Measurements from ENCODE around the gene ST3GAL6. TPM values are rescaled to one million over a fixed set of nuclear protein-coding genes. Genes with fewer than 3 reads are reported as not detected.

Gene ST3GAL6
- total and polyA plus RNA-seq, 7 donors = 2.4 to 11.8 (median 3.9) TPM

- Histone ChIP-seq H3K36me3 (no peaks in the 10 kb centered on the region), H3K27me3 (no peaks in the 10 kb centered on the region), H3K4me1 (peaks cover 0 to 20% (median 9%) of the 10 kb centered on the region in 4 donors), H3K9me3 (no peaks in the 10 kb centered on the region), H3K27ac (peak overlapping the region; percentile 68 to 72 (median 72)), H3K4me3 (peak overlapping the region; percentile 50 to 77 (median 62))
- DNase-seq = peak; percentile 68
- intact Hi-C loops (cut with DNase I) = no loop called here
- no peak for TF ChIP-seq POLR2A (IDR thresholded peaks at IDR 0.05)
- no peak for TF ChIP-seq EP300 (IDR thresholded peaks at IDR 0.05)
- no peak for TF ChIP-seq POLR2AphosphoS5 (IDR thresholded peaks at IDR 0.05)
- TF ChIP-seq, protein P1, sequence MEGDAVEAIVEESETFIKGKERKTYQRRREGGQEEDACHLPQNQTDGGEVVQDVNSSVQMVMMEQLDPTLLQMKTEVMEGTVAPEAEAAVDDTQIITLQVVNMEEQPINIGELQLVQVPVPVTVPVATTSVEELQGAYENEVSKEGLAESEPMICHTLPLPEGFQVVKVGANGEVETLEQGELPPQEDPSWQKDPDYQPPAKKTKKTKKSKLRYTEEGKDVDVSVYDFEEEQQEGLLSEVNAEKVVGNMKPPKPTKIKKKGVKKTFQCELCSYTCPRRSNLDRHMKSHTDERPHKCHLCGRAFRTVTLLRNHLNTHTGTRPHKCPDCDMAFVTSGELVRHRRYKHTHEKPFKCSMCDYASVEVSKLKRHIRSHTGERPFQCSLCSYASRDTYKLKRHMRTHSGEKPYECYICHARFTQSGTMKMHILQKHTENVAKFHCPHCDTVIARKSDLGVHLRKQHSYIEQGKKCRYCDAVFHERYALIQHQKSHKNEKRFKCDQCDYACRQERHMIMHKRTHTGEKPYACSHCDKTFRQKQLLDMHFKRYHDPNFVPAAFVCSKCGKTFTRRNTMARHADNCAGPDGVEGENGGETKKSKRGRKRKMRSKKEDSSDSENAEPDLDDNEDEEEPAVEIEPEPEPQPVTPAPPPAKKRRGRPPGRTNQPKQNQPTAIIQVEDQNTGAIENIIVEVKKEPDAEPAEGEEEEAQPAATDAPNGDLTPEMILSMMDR (IDR thresholded peaks at IDR 0.05) = no peak
- 0 to 1% methylated on average over 44 of the region's 44 CpGs for WGBS, 2 donors
These were observed 29.9 kb upstream of the ST3GAL6 start for GRCh38 chr3:98733053-98733811.

DNA sequence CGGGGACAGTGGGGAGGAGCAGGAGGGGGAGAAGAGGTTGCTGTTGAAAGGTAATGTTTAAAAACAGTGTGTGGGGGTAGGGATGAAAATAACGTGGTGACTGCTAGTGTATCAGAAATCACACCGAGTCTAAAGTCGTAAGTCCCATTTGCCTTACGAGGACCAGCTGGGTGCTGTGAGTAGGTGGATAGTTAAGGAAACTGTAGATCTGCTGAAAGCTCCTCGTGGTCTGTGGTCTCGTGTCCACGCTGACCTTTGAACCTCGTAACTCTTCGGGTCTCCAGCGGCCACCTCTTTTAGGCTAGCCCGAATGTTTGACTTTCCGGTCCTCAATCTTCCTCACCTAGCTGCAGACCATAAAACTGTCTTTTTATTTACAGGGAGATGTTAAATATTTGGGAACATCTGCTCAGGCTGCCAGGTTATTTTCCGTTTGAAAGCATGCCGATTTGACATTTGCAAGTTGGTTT, 29.3 kb upstream of the ST3GAL6 start:
- peak in 1 of 4 donors; percentile 9 for TF ChIP-seq POLR2AphosphoS5 (IDR thresholded peaks at IDR 0.05)
- TF ChIP-seq, protein P1 (IDR thresholded peaks at IDR 0.05) = no peak
- no peak for TF ChIP-seq EP300 (IDR thresholded peaks at IDR 0.05)
- TF ChIP-seq POLR2A (IDR thresholded peaks at IDR 0.05) = no peak
- peak overlapping the region; percentile 50 to 77 (median 62) for H3K4me3 ChIP-seq
- H3K36me3 ChIP-seq = no peaks in the 10 kb centered on the region
- no peaks in the 10 kb centered on the region for H3K9me3 ChIP-seq
- intact Hi-C loops (cut with DNase I) = no loop called here
- H3K4me1 ChIP-seq = peaks cover 0 to 20% (median 9%) of the 10 kb centered on the region in 4 donors
- no peak for DNase-seq
- H3K27me3 ChIP-seq = no peaks in the 10 kb centered on the region
- peak overlapping the region; percentile 68 to 72 (median 72) for H3K27ac ChIP-seq
- WGBS, 2 donors = 2 to 4% methylated on average over 15 of the region's 15 CpGs

GRCh38 chr3:98734306-98734705, 28.8 kb upstream of the ST3GAL6 start:
- DNase-seq = no peak
- Histone ChIP-seq H3K27ac (peak overlapping the region in 3 of 4 donors; percentile 68 to 72 (median 71)), H3K36me3 (no peaks in the 10 kb centered on the region), H3K4me3 (peak overlapping the region; percentile 50 to 77 (median 62)), H3K9me3 (no peaks in the 10 kb centered on the region), H3K27me3 (no peaks in the 10 kb centered on the region), H3K4me1 (peaks cover 0 to 20% (median 9%) of the 10 kb centered on the region in 4 donors)
- no peak for TF ChIP-seq POLR2A (IDR thresholded peaks at IDR 0.05)
- TF ChIP-seq POLR2AphosphoS5 (IDR thresholded peaks at IDR 0.05) = no peak
- TF ChIP-seq, protein P1 (IDR thresholded peaks at IDR 0.05) = no peak
- no peak for TF ChIP-seq EP300 (IDR thresholded peaks at IDR 0.05)
- intact Hi-C loops (cut with DNase I) = no loop called here
- WGBS, 2 donors = 36% methylated on average over 4 of the region's 4 CpGs

- Histone ChIP-seq H3K4me1 (peaks cover 0 to 20% (median 9%) of the 10 kb centered on the region in 4 donors), H3K27me3 (no peaks in the 10 kb centered on the region), H3K36me3 (no peaks in the 10 kb centered on the region), H3K9me3 (no peaks in the 10 kb centered on the region), H3K4me3 (peak overlapping the region in 2 of 4 donors; percentile 66 to 77), H3K27ac (no peak overlapping the region)
- intact Hi-C loops (cut with DNase I) = no loop called here
- TF ChIP-seq, protein P1 (IDR thresholded peaks at IDR 0.05) = no peak
- no peak for TF ChIP-seq POLR2A (IDR thresholded peaks at IDR 0.05)
- no peak for TF ChIP-seq EP300 (IDR thresholded peaks at IDR 0.05)
- TF ChIP-seq POLR2AphosphoS5 (IDR thresholded peaks at IDR 0.05) = no peak
- 87 to 89% methylated on average over 4 of the region's 4 CpGs for WGBS, 2 donors
- DNase-seq = no peak
These were observed 28.4 kb upstream of the ST3GAL6 start for GRCh38 chr3:98734735-98735134.

All from sigmoid colon (tissue), 7 donors.